HepG2 (cell line): ENCODE measurements around the gene COQ4. TPM values are rescaled to one million over a fixed set of nuclear protein-coding genes. Genes with fewer than 3 reads are reported as not detected.

Experiments used
- ATAC-seq: fragments of 200-7000 bp; cut with Tn5 transposase; 3 replicates; pipeline ENCODE4 v1.9.1; 2020; ENCODE audit warnings: mild to moderate bottlenecking, moderate library complexity
- BruUV-seq: library from RNA; stranded (reverse); fragments of 400-500 nt; replicated peaks from 2 replicates; lab custom pipeline; 2021; lab: Mats Ljungman, UMichigan
- CTCF ChIA-PET: fragments of 300-600 bp; formaldehyde crosslinking; extraction: SDS; loops from one replicate; lab custom pipeline; 2021; ENCODE audit warnings: low total read pairs, inconsistent platforms, low intra/inter-chr PET ratio; lab: Yijun Ruan, JAX
- POLR2A ChIA-PET: fragments of 350-600 bp; sonication (Branson Sonifier 250); formaldehyde crosslinking; loops from one replicate; lab custom pipeline; 2020; ENCODE audit warnings: antibody characterized with exemption, inconsistent platforms; lab: Yijun Ruan, JAX
- DNase-seq: peaks from one replicate; pipeline ENCODE4 v3.0.0-alpha.2; 2015; ENCODE audit warnings: low spot score
- FAIRE-seq: peaks from 3 replicates; lab custom pipeline; 2011; peaks lifted over from hg19 to GRCh38; lab: Jason Lieb, UNC
- H2AFZ ChIP-seq: one replicate; pipeline ENCODE4 v1.6.1; 2011; ENCODE audit warnings: low read length, inconsistent platforms
- H3K27ac ChIP-seq: fragments of 300-600 bp; 3 replicates; pipeline ENCODE4 v1.8.0; 2011; ENCODE audit warnings: mixed run types, mild to moderate bottlenecking, mixed read lengths, low read length, inconsistent platforms; ENCODE audit not compliant: insufficient read depth; ENCODE audit errors: extremely low read length
- H3K27me3 ChIP-seq, 2 experiments: fragments of 200-600 bp in 1 of 2; 2 replicates in 1 of 2; 3 replicates in 1 of 2; pipeline versions ENCODE4 v1.6.0 to v1.8.0; 2011; ENCODE audit warnings: low read length in 2 of 2, mild to moderate bottlenecking in 2 of 2, moderate library complexity in 2 of 2, inconsistent platforms in 1 of 2; ENCODE audit not compliant: insufficient read depth in 2 of 2, control insufficient read depth in 1 of 2
- H3K36me3 ChIP-seq, 2 experiments: fragments of 200-600 bp in 1 of 2; replicated peaks in 1 of 2; 2 replicates in 1 of 2; 3 replicates in 1 of 2; pipeline versions ENCODE4 v1.5.1 to v1.8.0; 2011; ENCODE audit warnings: low read length in 2 of 2, inconsistent platforms in 1 of 2; ENCODE audit not compliant: insufficient read depth in 2 of 2, control insufficient read depth in 1 of 2
- H3K4me1 ChIP-seq: 2 replicates; pipeline ENCODE4 v1.5.1; 2012; ENCODE audit warnings: low read length, inconsistent platforms; ENCODE audit not compliant: insufficient read depth
- H3K4me2 ChIP-seq: 2 replicates; pipeline ENCODE4 v1.6.0; 2011; ENCODE audit warnings: low read depth, low read length, inconsistent platforms
- H3K4me3 ChIP-seq, 3 experiments: fragments of 200-600 bp in 1 of 3; sonication (generic), shearing (Covaris generic) in 1 of 3; replicated peaks in 1 of 3; 2 replicates each; pipeline ENCODE4 v1.5.1; 2011 to 2016; ENCODE audit warnings: low read length in 3 of 3, inconsistent platforms in 2 of 3, low read depth in 2 of 3, mild to moderate bottlenecking in 2 of 3, control low read depth in 1 of 3, mixed read lengths in 1 of 3; ENCODE audit not compliant: insufficient read depth in 1 of 3
- H3K79me2 ChIP-seq: one replicate; pipeline ENCODE4 v1.6.1; 2011; ENCODE audit warnings: low read length, inconsistent platforms; ENCODE audit not compliant: insufficient read depth
- H3K9ac ChIP-seq: 2 replicates; pipeline ENCODE4 v1.6.0; 2011; ENCODE audit warnings: mild to moderate bottlenecking, low read depth, low read length, inconsistent platforms; ENCODE audit not compliant: insufficient read depth
- H3K9me3 ChIP-seq: 2 replicates; pipeline ENCODE4 v1.5.1; 2012; ENCODE audit warnings: mild to moderate bottlenecking, low read length
- H4K20me1 ChIP-seq: 2 replicates; pipeline ENCODE4 v1.6.0; 2011; ENCODE audit warnings: inconsistent platforms, mild to moderate bottlenecking, low read length, moderate library complexity; ENCODE audit not compliant: insufficient read depth
- AGO1 ChIP-seq: fragments of 200-400 bp; formaldehyde crosslinking; IDR thresholded peaks from 2 replicates; pipeline ENCODE4 v1.6.1; 2017; ENCODE audit warnings: mild to moderate bottlenecking, low read depth, low read length, moderate library complexity; ENCODE audit not compliant: poor library complexity, severe bottlenecking
- AKNA ChIP-seq: sonication (generic); formaldehyde crosslinking; IDR thresholded peaks from 2 replicates; pipeline ENCODE4 v1.4.0; 2020; ENCODE audit warnings: missing genetic modification reagents, borderline replicate concordance
- BCL3 ChIP-seq: sonication (generic); formaldehyde crosslinking; IDR thresholded peaks from 2 replicates; pipeline ENCODE4 v1.5.1; 2020; ENCODE audit warnings: mild to moderate bottlenecking, missing genetic modification reagents, moderate library complexity
- ELF4 ChIP-seq: sonication (generic); formaldehyde crosslinking; IDR thresholded peaks from 2 replicates; pipeline ENCODE4 v1.5.0; 2020; ENCODE audit warnings: missing genetic modification reagents, mild to moderate bottlenecking, moderate library complexity, borderline replicate concordance
- HOXD1 ChIP-seq: sonication (generic); formaldehyde crosslinking; IDR thresholded peaks from 2 replicates; pipeline ENCODE4 v1.5.0; 2020; ENCODE audit warnings: missing genetic modification reagents
- MXD4 ChIP-seq: IDR thresholded peaks from 2 replicates; pipeline ENCODE4 v1.6.1; 2016; ENCODE audit warnings: mild to moderate bottlenecking, missing biosample characterization, missing genetic modification reagents
- MXI1 ChIP-seq: IDR thresholded peaks from 3 replicates; pipeline ENCODE4 v1.6.1; 2012; ENCODE audit warnings: low read depth, low read length, inconsistent platforms, borderline replicate concordance
- SMYD3 ChIP-seq: sonication (generic); formaldehyde crosslinking; IDR thresholded peaks from 2 replicates; pipeline ENCODE4 v1.8.1; 2023; ENCODE audit warnings: mild to moderate bottlenecking, missing genetic modification reagents
- ZNF562 ChIP-seq: sonication (generic); formaldehyde crosslinking; IDR thresholded peaks from 2 replicates; pipeline ENCODE4 v1.8.0; 2022; ENCODE audit warnings: missing genetic modification reagents, borderline replicate concordance
- ZSCAN21 ChIP-seq: sonication (generic); formaldehyde crosslinking; IDR thresholded peaks from 2 replicates; pipeline ENCODE4 v1.8.0; 2022; ENCODE audit warnings: mild to moderate bottlenecking, missing genetic modification reagents, moderate library complexity, borderline replicate concordance
- ZSCAN22 ChIP-seq: sonication (generic); formaldehyde crosslinking; IDR thresholded peaks from 2 replicates; pipeline ENCODE4 v1.4.0; 2020; ENCODE audit warnings: mild to moderate bottlenecking, missing genetic modification reagents
- WGBS: methylation state at CpG from one replicate; pipeline ENCODE4 v1.1.6; 2017; ENCODE audit warnings: low lambda C conversion rate; 5-methylcytosine and 5-hydroxymethylcytosine counted together
- in situ Hi-C: cut with HindIII; loops from 2 replicates; pipeline ENCODE4 v1.10.0; 2017; ENCODE audit warnings: low pct_unique_long_range_greater_than_20kb; ENCODE audit not compliant: extremely low pct_ligation_motif_present
- intact Hi-C: fragments of 100-400 bp; cut with micrococcal nuclease; formaldehyde crosslinking; loops from one replicate; pipeline ENCODE4 v1.10.0; 2022; ENCODE audit not compliant: unreplicated experiment
- polyA plus RNA-seq, 8 experiments: library from polyadenylated mRNA; depleted of rRNA in 3 of 8; stranded (reverse) in 7 of 8; unstranded in 1 of 8; fragments of >200 nt; fragmentation: Illumina TruSeq in 4 of 8; extraction: Trizol in 4 of 8; gene quantifications; 2 replicates each; pipeline versions ENCODE4 v1.2.1 to v1.2.3, GENCODE V29; 2011 to 2016; ENCODE audit warnings: low read depth in 4 of 8, missing spikeins in 1 of 8, mixed read lengths in 1 of 8; ENCODE audit not compliant: insufficient read depth in 1 of 8
- total RNA-seq, 5 experiments: library from RNA; depleted of rRNA; stranded (reverse); fragments of >200 nt; fragmentation: Illumina TruSeq; extraction: Trizol; gene quantifications; 2 replicates each; pipeline ENCODE4 v1.2.3, GENCODE V29; 2016; ENCODE audit warnings: low read depth in 1 of 5

COQ4 gene
- total and polyA plus RNA-seq, 2 of the 13 experiments (the other 11 are each of a cell fraction or from before 2014, with no cell fraction given) = 26.1 to 36.0 TPM

- Histone ChIP-seq H4K20me1 (no peaks in the 10 kb centered on the region), H2AFZ (no peak overlapping the region), H3K27me3 (no peaks in the 10 kb centered on the region; a peak in 1 of 5 replicates), H3K9ac (no peak overlapping the region), H3K4me2 (no peak overlapping the region), H3K36me3 (peaks cover 11 to 40% of the 10 kb centered on the region in 2 experiments; a peak in 4 of 5 replicates), H3K4me3 (no peak overlapping the region), H3K9me3 (no peaks in the 10 kb centered on the region), H3K27ac (no peak overlapping the region), H3K79me2 (peaks cover 13% of the 10 kb centered on the region), H3K4me1 (peaks cover 8% of the 10 kb centered on the region)
- POLR2A ChIA-PET = interaction anchor here (0.9 kb wide), 1 partner anchor 11 kb away, joined by 4 read pairs; no protein-coding TSS in a partner anchor
- WGBS = 90% methylated on average over 2 of the region's 2 CpGs
- CTCF ChIA-PET = no interaction called here
- ATAC-seq (no peak), DNase-seq (no peak), FAIRE-seq (no peak)
- BruUV-seq = no TSS peak
- in situ Hi-C loops (no loop called here), intact Hi-C loops (no loop called here)
- TF ChIP-seq AKNA = no peak
- TF ChIP-seq ZNF562 = no peak
- TF ChIP-seq ZSCAN21 (CRISPR knock-in tag) = no peak
- TF ChIP-seq ZSCAN22 (CRISPR knock-in tag) = no peak
- TF ChIP-seq AGO1 = no peak
- TF ChIP-seq MXI1 = no peak
- TF ChIP-seq MXD4 (CRISPR knock-in tag) = no peak
- no peak for TF ChIP-seq SMYD3 (CRISPR knock-in tag)
- TF ChIP-seq BCL3 (CRISPR knock-in tag) = no peak
- TF ChIP-seq HOXD1 (CRISPR knock-in tag) = no peak
- TF ChIP-seq ELF4 (CRISPR knock-in tag) = no peak
Measured at GRCh38 chr9:128317629-128318028, 5.0 kb upstream of the COQ4 start.
